ENCODE results near the gene XCR1. TPM values are rescaled to one million over a fixed set of nuclear protein-coding genes. Genes with fewer than 3 reads are reported as not detected.

The XCR1 gene
- total and polyA plus RNA-seq, 2 of the 8 experiments (the other 6 are each of a cell fraction or from before 2014, with no cell fraction given), result 0.53 TPM; not detected in 1

DNA sequence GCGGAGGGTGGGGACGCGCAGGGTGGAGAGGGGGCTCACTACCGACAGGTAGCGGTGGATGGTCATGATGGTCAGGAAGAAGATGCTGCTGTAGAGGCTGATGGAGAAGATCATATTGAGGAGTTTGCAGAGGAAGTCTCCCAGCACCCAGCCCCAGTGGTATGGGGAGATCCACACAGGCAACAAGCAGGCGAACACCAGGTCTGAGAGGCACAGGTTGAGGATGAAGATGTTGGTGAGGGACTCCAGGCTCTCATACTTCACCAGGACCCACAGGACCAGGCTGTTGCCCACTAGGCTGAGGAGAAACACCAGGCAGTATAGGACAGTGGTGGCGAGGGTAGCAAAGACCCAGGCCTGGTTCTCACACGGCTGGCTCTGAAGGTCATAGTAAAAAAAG, 5.8 kb downstream of the XCR1 start (continued):
- TF ChIP-seq, protein P1, sequence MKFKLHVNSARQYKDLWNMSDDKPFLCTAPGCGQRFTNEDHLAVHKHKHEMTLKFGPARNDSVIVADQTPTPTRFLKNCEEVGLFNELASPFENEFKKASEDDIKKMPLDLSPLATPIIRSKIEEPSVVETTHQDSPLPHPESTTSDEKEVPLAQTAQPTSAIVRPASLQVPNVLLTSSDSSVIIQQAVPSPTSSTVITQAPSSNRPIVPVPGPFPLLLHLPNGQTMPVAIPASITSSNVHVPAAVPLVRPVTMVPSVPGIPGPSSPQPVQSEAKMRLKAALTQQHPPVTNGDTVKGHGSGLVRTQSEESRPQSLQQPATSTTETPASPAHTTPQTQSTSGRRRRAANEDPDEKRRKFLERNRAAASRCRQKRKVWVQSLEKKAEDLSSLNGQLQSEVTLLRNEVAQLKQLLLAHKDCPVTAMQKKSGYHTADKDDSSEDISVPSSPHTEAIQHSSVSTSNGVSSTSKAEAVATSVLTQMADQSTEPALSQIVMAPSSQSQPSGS (IDR thresholded peaks at IDR 0.05; ENCODE audit: low read length), result no peak
- no peak for TF ChIP-seq CBX8 (IDR thresholded peaks at IDR 0.05; ENCODE audit: borderline replicate concordance, low read depth, low read length)
- no peak for TF ChIP-seq TCF12 (IDR thresholded peaks at IDR 0.05; ENCODE audit: low read depth, low read length)
- no peak for TF ChIP-seq YY1 (IDR thresholded peaks at IDR 0.05; ENCODE audit: low read depth, low read length)

All from H1 (cell line).